Measurements from ENCODE around the gene SBF2.

SBF2 gene

DNA sequence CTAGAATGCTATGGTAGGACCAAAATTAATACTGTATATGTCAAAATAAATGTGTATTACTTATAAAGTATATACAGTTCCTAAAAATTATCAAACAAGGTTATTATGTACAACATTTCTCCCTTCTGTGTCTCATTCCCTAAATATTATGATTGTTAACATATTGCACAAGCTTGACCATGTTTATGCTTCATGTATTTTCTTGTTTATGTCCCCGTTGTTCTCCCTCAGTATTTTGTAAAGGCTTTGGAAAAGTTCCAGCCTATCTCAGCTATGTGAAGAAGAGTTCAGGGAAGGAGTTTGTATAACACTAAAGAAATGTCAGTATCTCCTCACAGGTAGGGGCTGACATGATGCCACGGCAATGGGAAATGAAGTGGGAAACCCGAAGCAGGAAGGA lies 30.5 kb upstream of the SBF2 start:
- Histone ChIP-seq H3K27me3 (no peaks in the 10 kb centered on the region), H3K4me3 (ENCODE audit: low read depth in 1 of 2, low read length in 1 of 2) (no peak overlapping the region), H3K36me3 (no peaks in the 10 kb centered on the region), H3K27ac (no peak overlapping the region), H3K9me3 (no peaks in the 10 kb centered on the region), H3K4me1 (ENCODE audit: control insufficient read depth in 1 of 2, insufficient read depth in 1 of 2, low read depth in 1 of 2, low read length in 1 of 2) (peaks cover 0 to 2% of the 10 kb centered on the region in 2 experiments)
- TF ChIP-seq, protein P1, sequence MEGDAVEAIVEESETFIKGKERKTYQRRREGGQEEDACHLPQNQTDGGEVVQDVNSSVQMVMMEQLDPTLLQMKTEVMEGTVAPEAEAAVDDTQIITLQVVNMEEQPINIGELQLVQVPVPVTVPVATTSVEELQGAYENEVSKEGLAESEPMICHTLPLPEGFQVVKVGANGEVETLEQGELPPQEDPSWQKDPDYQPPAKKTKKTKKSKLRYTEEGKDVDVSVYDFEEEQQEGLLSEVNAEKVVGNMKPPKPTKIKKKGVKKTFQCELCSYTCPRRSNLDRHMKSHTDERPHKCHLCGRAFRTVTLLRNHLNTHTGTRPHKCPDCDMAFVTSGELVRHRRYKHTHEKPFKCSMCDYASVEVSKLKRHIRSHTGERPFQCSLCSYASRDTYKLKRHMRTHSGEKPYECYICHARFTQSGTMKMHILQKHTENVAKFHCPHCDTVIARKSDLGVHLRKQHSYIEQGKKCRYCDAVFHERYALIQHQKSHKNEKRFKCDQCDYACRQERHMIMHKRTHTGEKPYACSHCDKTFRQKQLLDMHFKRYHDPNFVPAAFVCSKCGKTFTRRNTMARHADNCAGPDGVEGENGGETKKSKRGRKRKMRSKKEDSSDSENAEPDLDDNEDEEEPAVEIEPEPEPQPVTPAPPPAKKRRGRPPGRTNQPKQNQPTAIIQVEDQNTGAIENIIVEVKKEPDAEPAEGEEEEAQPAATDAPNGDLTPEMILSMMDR (IDR thresholded peaks at IDR 0.05), result no peak

DNA sequence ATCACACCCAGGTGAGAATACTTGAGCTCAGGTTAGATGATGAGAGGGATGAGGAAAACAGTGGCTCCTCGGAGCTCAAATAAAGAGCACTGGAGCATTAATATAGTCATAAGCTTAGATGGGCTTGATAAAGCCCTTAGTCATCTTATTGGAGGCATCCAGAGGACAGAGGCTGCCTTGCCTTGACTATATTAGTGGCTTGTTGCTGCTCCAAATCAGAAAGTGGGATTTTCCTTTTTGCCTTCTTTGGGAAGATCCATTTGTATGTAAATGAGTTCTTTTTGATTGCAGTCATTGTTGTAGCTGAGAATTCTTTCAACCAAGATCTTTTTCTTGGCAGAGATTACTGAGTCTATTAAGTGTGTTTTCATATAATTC lies 29.8 kb upstream of the SBF2 start:
- Histone ChIP-seq H3K4me3 (ENCODE audit: low read depth in 1 of 2, low read length in 1 of 2) (no peak overlapping the region), H3K27ac (no peak overlapping the region), H3K27me3 (no peaks in the 10 kb centered on the region), H3K4me1 (ENCODE audit: control insufficient read depth in 1 of 2, insufficient read depth in 1 of 2, low read depth in 1 of 2, low read length in 1 of 2) (peaks cover 0 to 2% of the 10 kb centered on the region in 2 experiments), H3K36me3 (no peaks in the 10 kb centered on the region), H3K9me3 (no peaks in the 10 kb centered on the region)
- TF ChIP-seq, protein P1 (IDR thresholded peaks at IDR 0.05), result no peak

DNA sequence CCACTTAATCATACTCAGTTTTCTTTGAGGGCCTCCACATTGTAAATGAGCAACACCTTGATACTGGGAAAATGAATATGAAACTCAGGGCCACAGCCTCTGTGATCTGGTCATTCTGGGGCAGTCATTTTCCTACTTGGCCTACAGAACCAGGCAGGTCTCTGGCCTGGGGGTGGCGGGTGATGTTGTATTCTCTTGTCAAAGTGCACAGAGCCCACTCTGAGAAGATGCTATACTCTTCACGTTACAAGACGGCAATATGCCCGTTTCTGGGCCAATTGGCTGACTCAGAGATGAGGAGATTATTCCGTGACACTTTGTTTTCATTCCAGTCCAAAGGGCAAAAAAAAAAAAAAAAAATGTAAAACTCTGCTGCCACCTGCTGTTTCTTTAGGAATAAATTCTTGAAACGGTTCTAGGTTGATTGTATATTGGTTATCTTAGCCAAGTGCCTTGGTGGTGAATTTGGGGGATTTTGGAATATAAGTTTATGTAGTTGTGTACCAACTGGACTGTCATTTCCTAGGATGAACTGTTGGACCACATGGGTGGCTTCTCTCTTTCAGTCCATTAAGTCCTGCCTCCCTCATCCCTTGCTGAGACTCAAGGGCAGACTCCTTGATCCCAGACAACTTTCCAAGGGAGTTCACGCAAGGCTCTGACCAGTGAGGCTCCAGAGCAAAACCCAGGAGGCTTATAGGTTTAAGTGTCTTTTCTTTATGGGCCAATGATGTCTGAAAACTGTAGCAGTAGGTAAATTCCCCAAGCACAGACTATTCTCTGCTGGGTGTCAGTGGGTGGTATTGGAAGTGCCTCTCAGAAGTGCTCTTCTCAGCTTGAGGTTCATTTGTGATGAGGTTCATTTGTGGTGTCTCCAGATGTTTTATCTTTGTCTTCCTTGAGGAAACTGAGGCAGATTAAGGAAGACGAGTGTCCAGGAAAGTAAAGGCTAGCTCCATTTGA lies 29.1 kb upstream of the SBF2 start:
- H3K9me3 ChIP-seq, result no peaks in the 10 kb centered on the region
- TF ChIP-seq, protein P1 (IDR thresholded peaks at IDR 0.05), result no peak
- H3K27ac ChIP-seq, result no peak overlapping the region
- peaks cover 0 to under 1% of the 10 kb centered on the region in 2 experiments for H3K4me1 ChIP-seq (ENCODE audit: control insufficient read depth in 1 of 2, insufficient read depth in 1 of 2, low read depth in 1 of 2, low read length in 1 of 2)
- no peaks in the 10 kb centered on the region for H3K27me3 ChIP-seq
- H3K36me3 ChIP-seq, result no peaks in the 10 kb centered on the region
- no peak overlapping the region for H3K4me3 ChIP-seq (ENCODE audit: low read depth in 1 of 2, low read length in 1 of 2)

DNA sequence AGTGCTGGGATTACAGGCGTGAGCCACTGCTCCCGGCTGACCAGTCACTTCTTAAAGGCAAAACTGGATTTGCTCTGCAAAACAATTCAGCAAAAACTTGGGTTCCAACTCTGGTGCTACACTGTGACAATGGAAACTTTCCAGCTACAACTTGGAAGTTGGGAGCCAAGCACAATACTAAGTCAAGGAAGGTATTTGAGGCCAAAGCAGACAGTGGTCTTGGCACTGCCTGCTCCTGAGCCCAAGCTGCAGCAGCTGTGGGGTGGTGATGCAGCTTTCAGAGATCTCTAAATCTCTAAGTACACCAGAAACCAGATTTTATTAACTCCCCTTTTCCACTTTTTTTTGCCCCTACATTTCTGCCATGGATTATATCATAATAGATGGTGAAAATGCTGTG lies 28.4 kb upstream of the SBF2 start:
- H3K27ac ChIP-seq, result no peak overlapping the region
- no peaks in the 10 kb centered on the region for H3K4me1 ChIP-seq (ENCODE audit: control insufficient read depth in 1 of 2, insufficient read depth in 1 of 2, low read depth in 1 of 2, low read length in 1 of 2)
- no peak overlapping the region for H3K4me3 ChIP-seq (ENCODE audit: low read depth in 1 of 2, low read length in 1 of 2)
- H3K9me3 ChIP-seq, result no peaks in the 10 kb centered on the region
- TF ChIP-seq, protein P1 (IDR thresholded peaks at IDR 0.05), result no peak
- no peaks in the 10 kb centered on the region for H3K27me3 ChIP-seq
- no peaks in the 10 kb centered on the region for H3K36me3 ChIP-seq

DNA sequence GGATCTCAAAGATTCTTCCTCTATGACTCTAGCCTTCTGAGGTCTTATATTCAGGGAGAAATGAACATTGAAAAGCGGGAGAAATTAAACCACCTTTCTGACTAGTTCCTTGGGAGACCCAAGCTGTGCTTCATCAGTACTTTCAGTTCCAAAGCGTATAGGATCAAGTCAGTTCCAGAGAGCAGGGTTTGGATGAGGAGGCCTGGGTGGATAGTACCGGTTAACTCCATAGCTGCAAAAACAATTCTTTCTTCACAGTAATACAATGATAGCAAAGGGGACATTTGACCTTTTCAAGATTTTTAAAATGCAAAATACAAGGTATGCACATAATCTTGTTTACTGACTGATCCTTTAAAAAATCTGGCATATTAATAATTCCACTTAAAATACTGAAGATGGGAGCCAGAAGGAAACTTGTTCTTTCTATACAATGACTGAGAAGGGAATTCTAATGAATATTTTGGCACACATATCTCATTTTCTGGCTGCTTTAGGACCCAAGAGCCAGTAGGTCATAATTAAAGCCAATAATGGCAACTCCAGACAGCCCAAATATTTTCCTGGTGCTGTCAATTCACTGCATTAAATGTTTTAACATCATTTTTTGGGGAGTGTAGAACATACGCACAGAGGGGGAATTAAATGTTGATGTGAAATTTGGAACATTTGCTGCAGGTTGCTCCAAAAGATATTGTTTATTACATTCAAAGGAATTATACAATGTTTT lies 26.9 kb upstream of the SBF2 start:
- TF ChIP-seq, protein P1 (IDR thresholded peaks at IDR 0.05), result no peak
- Histone ChIP-seq H3K27ac (no peak overlapping the region), H3K27me3 (no peaks in the 10 kb centered on the region), H3K4me1 (ENCODE audit: control insufficient read depth in 1 of 2, insufficient read depth in 1 of 2, low read depth in 1 of 2, low read length in 1 of 2) (no peaks in the 10 kb centered on the region), H3K4me3 (ENCODE audit: low read depth in 1 of 2, low read length in 1 of 2) (no peak overlapping the region), H3K9me3 (no peaks in the 10 kb centered on the region), H3K36me3 (no peaks in the 10 kb centered on the region)
